Stimulated activated CD4-positive, alpha-beta T cell treated with anti-CD3 and anti-CD28 coated beads, TNF-alpha, amount 100 ng/mL, for 48 hours (primary cell): Measurements from ENCODE around the gene ETV7.
"Not testable (repeated sequence)": the region's sequence is repeated elsewhere in the genome, so short reads cannot be mapped to it uniquely, and the experiment has no call there.

ENCODE experiments used
- DNase-seq, 3 donors: peaks; one replicate each; pipeline ENCODE4 v3.0.0-alpha.2; 2020; ENCODE audit warnings: low read depth in 3 of 3

The ETV7 gene

DNA sequence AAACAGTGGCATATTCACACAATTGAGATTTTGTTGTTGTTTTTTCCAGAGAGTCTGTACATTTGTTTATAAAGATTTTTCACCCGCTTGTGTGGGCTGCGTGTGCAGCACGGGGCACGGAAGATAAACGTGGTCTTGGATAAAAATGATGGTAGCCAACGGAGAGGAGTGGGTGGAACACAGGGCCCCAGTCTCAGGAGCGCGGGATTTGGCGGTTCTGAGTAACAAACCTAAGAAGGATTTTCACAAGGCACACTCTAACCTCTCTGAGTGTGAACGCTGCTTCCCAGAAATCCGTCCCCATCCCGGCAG is 47.2 kb downstream of the ETV7 start:
- no peak for DNase-seq

DNA sequence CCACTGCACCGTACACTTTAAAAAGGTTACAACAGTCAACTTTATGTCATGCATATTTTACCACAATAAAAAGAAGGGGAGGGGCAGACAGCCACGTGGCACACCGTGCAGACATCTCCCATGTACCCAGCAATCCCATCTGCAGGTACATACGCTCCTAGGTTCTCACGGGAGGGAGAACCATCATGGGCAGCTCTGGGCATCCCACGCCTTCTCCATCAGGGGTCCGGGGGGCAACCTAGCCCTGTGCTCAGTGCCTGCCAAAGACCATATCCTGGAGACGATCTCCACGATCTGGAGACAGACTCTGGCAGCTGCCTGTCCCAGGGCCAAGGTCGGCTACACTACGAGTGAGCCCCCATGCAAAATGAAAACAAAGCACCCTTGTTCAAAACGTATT is 48.3 kb downstream of the ETV7 start:
- no peak for DNase-seq

DNA sequence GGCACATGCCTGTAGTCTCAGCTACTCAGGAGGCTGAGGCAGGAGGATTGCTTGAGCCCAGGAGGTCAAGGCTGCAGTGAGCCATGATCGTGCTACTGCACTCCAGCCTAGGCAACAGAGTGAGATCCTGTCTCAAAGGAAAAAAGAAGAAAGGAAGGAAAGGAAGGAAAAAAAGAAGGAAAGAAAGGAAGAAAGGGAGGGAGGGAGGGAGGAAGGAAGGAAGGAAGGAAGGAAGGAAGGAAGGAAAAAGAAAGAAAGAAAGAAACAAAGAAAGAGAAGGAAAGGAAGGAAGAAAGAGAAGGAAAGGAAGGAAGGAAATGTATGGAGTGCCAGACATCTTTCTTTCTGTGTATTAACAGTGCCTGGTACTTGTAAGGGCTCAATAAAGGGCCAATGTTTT is 49.2 kb downstream of the ETV7 start:
- DNase-seq = not testable (repeated sequence)

DNA sequence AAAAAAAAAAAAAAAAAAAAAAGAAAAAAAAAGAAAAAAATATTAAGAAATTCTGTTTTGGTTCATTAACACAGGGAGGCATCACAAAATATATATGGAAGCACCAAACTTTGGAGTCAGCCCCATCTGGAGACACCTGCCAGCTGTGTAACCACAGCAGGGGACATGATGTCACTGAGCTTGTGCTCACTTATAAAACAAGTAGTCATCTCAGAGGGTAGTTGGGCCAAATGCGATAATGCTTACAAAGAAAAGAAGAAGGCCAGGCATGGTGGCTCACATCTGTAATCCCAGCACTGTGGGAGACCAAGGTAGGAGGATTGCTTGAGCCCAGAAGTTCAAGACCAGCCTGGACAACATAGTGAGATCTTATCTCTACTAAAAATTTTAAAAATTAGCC is 49.7 kb downstream of the ETV7 start:
- DNase-seq = no peak

DNA sequence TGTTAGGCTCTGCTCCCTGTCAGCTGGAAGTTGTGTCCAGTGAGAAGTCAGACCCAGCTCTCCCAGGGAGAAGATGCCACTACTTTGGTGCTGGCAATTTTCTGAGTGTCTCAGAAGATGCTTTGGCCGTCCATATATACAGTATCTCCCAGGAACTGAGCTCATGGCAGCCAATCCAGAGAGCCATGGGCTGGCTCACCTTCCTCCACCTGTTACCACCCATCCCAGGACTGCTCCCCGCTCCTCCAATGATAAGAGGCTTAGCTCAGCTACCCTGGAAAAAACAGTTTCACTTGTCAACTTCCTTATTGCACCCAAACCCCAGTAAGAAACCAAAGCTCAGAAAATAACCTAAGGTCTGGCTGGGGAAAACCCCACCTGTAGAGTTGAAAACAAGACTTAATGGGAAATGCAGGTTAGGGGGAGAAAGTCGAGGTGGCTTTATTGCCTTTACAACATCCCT is 50.7 kb downstream of the ETV7 start, which contains the start of gene BNIP5:
Gene BNIP5 (minus strand): TSS at position 110 of the 463 bp plus-strand sequence. CDS start 6,198 bp downstream, outside the sequence.
- no peak for DNase-seq

DNA sequence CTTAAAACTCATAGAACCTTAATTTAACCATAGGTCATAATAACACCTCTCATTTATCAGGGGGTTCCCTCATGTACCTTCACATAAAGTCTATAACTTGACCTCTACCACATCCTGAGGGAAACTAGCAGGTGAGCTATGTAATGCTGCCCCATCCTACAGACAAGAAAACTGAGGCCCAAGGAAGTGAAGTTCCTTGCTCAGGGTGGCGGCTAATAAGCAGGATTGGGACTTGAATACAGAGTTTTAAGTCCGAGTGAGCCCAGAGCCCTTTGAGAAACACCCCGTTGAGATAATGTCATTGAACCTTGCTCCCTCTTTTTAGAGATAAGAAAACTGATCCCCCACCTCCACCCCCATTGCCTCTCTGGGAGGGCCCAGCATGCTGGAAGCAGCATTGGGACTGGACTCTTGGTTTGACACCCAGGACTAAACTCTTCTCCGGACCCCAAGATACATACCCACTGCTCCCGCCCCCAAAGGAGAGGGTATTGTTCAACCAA is 51.2 kb downstream of the ETV7 start:
- no peak for DNase-seq

DNA sequence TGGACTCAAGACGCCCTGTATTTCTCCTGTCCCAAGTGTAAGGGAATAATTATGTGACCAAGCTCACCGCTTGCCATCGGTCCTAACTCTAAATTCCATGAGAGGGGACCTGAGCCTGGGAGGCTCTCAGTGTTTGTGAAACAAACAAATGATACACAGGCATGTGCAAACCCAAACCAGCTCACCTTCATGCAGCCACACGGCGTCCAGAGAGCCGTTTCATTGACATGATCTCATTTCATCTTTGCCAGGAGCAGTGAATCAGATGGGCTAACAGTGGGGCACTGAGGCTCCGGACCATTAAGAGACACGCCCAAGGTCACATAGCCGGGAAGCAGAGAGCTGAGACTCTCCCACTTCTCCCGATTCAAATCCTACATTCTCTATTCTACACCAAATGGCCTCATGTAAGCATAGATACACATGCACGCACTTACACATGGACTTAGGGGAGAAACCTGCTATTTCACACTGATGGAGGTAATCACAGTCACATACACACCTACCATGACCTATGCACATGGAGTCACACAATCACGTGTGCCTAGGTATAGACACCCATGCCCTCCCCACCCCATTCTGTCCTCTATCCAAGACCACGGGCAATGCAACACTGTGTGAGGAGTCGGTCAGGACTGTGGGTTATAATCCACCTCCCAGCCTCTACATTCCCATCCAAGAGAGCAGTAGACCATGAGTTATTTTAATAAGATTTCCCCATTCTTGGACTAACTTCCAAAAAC is 51.8 kb downstream of the ETV7 start:
- DNase-seq = no peak

DNA sequence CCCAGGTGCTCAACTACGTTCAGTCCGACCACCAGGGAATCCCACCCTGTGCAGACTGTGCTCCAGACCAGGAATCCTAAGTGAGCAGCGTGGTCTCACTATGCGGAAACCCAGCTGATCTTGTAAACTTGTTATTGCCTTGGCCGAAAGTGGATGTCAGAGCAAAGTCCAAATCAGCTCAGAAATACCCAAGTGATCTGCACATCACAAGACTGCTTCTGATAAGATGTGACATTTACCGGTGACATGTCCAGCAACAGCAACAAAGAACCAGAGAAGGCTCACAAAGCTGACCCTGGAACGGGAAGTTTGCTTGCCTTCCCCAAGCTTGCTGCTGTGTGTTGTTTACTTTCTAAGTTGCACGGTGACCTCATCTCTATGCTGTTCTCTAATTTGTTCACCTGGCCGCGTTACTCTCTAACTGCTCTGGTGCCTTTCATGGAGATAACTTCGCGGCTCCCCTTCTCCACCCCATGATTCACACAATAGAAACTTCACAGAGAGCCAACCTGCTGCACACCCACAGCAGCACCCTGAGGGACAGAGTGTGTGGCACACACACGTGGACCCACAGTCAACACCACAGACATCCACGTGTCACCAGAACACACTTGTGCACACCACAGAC is 52.5 kb downstream of the ETV7 start:
- DNase-seq = no peak

DNA sequence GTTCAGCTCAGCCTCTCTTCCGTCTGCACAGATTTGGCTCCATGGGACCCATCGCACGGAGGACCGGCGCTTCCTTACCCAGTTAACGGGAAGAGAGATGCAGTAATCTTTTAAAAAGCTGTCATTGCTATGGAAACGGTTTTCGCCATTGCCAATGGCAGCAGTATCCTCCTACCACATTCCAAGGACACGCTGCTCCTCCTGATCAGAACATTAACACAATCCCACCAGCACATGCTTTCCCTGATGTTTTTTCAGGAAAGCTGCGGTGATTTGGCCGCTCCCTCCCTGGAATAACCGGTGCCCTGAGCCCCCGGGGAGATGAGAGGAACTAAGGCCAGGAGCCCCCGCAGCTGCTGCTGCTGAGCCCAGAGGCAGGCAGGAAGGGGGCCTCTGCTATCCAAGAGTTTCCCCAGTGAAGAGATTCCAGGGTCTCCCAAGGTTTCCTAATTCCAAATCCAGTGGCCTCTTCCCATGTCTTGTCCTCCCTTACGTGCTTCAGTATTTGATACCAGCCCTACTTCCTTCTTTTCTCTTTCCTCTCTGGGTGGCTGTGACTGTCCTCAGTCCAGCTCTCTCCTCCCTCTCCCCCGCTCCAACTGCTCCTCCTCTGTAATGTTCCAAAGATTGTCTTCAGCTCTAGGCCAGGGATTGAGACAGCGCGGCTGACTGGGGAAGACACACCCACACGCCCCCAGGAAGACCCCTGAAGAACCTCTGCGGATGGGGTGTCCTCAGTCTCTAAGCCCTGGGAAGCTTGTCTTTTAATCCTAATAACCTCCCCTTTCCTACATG is 53.3 kb downstream of the ETV7 start:
- DNase-seq = no peak

DNA sequence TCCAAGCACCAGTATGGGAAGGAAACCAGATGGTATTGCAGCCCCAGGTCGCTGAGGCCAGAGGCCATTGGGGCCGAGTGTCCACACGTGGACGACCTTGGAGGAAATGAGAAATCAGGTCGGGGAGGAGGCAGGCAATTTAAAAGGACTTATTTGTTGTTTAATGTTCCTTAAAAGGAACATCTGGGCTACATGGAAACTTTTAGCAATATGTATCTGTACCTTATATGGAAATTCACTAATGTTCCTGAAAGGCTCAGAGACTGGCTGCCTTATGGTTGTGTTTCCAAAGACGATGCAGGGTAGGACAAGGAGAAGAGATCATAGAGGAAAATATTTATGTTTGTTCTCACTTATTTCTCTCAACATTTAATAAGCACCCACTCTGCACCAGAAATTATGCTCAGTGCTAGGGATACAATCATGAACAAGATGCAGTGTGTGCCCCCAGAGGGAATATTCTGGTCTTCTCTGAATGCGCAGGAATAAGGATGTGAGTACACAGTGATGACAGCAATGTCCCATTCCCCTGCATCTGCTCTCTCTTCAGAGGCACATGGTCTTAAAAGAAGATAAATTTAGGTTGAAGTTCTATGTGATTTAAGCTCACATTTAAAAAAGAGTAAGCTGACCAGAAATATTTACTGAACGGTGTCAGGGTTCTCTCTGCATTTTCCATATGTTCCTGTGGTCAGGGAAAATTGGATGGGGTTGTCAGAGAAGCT is 54.1 kb downstream of the ETV7 start:
- DNase-seq = no peak

DNA sequence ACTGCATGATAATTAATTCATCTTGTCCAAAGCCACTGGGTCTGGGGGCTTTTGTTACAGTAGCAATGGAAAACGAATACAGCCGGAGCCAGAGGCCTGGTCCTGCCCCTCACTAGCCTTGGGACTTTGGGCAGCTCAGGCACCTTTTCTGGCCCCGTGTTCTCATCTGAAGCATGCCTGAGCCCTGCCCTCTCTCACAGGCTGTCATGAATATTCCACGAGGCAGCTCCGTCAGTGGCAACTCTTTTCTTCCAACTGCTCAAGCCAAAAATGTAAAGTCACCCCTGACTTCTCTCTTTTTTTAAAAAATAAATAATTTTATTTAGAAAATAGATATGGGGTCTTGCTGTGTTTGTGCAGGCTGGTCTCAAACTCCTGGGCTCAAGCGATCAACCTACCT is 56.1 kb downstream of the ETV7 start:
- no peak for DNase-seq

DNA sequence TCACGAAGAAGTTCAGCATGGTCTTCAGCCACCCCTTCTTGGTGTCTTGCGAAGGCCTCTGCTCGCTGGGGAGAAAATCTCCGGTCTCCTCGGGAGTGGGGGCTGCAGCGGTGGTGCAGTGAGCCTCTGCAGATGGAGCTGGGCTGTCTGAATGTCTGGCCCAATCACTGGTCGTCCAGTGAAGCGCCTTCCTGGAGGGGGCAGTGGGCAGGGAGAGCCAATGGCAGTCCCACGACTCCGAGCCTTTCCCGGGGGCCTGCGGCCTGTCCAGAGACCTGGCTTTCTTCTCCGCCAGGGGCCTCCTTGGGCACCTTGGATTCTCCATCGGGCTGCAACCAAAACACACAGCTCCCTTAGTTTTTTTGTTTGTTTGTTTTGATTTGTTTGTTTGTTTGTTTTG is 57.1 kb downstream of the ETV7 start:
- no peak for DNase-seq

DNA sequence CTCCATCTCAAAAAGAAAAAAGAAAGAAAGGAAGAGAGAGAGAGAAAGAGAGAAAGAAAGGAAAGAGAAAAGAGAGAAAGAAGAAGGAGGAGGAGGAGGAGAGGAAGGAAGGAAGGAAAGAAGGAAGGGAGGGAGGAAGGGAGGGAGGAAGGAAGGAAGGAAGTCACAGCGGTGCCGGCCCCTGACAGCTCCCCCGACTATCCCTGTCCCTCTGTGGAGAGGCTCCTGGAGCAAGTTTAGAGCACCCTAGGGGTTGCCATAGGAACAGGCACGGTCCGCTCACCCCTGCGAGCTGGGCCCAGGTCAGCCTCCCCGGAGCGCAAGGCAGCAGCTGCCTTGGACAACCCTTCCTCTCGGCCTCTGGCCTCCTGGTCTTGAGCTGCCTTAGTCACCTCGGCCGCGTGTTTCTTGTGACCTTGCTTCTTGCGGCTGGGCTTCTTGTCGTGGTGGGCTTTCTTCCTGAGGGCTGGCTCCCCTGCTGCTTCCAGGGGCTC is 57.6 kb downstream of the ETV7 start:
- no peak for DNase-seq

DNA sequence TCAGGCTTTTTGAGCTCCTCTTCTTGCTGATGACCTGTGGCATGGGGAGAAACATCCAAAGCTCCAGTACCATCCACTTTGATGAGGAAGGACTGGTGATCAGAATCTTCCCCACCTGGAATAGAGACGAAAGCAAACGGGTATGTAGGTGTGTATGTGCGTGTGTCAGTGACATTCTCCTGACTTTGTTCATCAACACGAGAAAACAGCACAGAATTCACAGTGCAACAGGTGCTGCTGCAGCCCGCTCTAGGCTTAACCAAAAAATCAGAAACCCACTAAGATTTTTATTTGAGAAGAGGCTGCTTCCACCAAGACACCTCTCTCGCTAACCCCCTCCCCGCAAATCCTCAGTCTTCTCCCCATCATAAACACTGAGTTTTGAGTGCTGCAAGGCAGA is 58.9 kb downstream of the ETV7 start:
- DNase-seq = no peak

DNA sequence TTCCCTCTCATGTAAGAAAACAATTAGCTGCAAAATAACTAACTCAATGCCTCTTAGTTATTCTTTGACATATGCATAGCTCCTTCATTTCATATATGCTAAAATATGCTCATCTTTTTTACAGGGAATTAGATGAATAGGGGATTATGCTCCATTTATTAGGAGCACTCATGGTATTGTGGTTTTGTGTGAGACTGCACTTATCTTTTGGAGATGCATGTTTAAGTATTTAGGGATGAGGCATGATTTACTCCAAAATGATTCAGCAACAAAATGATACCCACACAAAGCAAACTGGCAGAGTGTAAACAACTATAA is 59.6 kb downstream of the ETV7 start:
- DNase-seq = no peak

DNA sequence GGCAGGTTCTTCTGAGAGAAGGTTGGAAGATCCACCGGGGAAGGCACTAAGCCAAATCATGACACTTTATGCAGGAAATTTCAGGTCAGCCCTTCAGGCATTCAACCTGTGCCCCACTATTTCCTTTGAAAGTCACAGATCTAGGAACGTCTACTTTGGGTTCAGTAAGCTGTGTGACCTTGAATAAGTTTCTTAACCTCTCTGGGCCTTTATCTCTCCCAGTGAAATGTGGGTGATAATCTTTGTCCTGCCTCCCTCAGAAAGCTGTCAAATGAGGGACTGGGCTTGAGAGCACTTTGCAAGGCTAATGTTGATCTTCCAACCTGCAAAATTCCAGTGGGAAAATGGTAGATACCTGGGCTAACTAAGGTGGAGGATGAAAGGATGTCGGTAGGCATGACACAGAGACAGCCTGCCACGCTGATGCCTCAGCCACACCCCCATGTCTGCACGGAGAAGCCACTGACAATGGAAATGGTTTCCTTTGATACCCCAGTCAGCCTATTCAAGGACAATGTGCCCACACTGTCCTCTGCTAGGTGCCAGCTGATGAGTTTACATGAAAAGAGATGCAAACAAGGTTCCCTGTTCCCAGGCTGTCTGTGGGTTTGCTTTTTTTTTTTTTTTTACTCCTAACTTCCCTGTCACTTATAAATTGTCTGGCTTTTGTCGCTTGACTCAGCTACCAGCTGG is 60.1 kb downstream of the ETV7 start:
- no peak for DNase-seq

DNA sequence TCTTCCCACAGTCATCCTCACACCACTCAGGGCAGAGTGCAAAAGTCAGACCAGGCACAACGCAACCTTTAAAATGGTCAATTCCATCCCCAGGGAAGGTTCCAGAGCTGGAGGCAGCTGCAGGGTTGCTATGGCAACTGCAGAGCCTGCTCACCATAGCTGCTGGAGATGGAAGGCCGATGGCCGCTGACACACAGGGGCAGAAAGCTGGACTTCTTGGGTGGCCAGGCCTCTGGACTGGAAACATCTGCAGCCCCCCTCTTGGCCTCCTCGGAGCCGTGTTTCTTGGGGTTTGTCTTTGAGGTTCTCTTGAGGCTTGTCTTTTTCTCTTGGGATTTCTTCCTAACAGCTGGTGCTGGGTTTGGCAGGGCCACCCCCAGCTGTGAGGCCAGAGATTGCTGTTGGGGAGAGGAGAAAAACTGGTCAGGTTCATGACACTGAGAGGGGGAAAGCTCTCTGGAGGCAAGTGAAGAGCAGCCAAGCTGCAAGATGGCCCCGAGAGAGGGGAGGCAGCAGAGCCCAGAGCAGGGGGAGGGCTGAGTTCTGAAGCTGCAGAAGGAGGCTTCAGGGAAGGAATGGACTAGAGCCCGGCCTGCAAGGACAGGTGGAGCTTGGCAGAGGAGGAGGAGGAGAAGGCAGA is 61.0 kb downstream of the ETV7 start:
- DNase-seq = no peak

DNA sequence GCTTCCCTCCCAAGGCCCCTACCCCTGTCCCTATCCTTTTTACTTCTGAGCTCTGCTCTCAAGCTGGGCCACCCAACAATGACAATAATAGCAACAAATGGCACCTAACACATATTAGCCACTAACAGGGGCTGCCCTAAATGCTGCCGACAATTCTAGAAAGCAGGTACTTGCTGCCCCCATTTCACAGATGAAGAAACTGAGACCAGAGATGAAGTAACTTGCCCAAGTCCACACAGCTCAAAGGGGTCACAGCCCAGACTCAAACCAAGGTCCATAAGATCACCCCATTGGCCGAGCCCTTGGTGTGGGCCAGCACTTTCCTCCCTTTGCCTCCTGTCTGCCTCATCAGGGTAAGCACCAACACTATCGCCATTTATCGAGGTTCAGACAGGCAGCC is 62.8 kb downstream of the ETV7 start:
- no peak for DNase-seq

DNA sequence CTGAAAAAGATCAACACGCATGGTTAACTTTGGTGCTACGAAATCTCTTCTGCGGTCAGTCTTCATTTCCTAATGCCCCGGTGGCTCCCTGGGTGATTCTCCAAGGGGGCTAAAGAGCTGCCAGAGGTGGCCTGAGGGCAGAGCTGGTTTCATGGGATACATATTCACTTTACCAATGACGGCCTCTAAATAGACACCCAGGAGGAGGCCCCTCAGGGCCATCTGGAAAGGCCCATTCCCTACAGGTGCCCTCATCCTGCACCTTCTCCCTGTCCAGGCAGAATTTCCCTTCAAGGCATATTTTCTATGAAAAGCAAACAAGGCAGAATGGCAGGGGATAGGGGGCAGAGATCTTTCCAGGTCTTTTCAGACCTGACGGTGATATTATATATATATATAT is 63.3 kb downstream of the ETV7 start:
- no peak for DNase-seq

DNA sequence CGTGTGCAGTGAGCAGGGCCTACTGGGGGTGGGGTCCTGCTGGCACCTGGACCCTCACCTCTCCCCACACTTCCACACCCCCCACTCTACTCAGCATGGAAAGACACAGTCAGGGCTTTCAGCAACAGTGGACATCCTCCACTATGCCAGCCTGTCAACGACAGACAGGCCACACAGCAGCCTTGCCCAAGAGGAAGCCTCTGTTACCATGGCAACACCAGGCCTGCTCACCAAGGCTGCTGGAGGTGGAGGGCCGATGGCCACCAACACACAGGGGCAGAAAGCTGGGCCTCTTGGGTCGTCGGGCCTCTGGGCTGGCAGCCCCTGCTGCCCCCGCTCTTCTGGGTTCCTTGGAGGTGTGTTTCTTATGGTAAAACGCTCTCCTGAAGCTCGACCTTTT is 64.4 kb downstream of the ETV7 start:
- DNase-seq = no peak

DNA sequence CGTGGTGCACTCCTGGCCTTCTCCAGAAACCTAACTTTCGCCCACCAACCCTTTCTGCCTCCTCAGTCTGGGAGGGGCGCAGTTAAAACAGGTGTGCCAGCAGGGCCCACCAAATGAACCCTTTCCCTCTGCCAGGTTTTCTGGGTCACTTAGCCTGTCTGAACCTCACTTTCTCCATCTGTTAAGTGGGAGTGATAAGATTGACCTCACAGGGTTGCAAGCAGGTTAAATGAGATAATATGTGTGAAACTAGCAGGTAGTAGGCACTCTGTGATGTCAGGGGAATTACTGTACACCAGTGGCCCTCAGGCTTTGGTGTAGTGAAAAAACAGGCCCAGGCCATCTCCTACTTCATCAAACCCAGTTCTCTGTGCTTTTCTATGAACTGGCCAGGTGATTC is 64.9 kb downstream of the ETV7 start:
- no peak for DNase-seq
